ENCODE data around the gene SOST. TPM values are rescaled to one million over a fixed set of nuclear protein-coding genes. Genes with fewer than 3 reads are reported as not detected.
A peak's percentile ranks its signal among the peaks of the same experiment; 100 is the strongest.

Gene SOST
- total RNA-seq, 2 donors from 2014 or later, result 45.2 to 55.4 TPM

DNA sequence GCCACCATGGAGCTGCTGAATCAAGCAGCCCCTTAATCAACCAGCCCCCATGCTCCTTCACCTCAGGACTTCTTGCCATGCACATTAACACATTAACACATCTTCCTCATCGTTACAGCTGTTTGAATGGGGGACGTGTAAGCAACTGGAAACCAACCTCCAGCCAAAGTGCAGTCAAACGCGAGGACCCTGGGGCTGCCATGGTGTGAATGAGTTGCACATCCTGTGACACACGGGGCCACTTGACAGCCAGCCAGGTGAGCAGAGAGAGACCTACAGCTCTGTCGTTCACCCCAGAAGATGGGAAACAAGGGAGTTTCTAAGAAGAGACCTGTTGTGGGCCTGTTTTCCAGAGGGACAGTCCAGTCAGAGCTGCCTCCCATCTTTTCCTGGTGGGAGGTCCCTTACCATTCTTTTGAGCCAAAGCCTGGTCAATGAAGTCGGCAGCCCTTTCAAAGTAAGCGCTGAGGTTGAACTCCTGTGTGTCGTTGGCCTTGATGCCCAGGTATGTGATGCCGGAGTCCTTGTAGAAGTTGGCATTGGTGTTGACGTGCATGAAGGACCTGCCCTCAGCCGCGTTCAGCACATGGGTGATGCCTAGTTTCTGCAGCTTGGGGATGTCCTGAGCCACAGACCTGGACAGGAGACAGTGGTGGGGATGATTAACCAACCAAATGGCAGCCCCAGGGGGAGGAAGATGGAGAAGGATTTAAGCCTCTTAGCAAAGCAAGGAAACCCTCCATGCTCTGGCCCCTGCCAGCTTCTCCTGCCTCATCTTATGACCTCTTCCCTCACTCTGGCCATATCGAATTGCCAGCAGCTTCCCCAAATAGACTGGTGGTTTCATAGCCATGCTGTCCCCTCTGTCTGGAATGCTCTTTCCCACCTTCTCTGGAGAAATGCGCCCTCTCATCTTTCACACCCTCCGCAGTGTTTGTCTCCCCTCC lies 16.0 kb upstream of the SOST start:
- Histone ChIP-seq H3K4me3 (no peak overlapping the region), H3K4me1 (ENCODE audit: control insufficient read depth in 1 of 2, low read depth in 2 of 2) (peaks cover 34 to 67% of the 10 kb centered on the region in 2 donors), H3K36me3 (peaks cover 24% of the 10 kb centered on the region), H3K27me3 (replicated peaks; ENCODE audit: insufficient read depth) (no peaks in the 10 kb centered on the region), H3K27ac (peak overlapping the region; percentile 76 to 81), H3K9me3 (no peaks in the 10 kb centered on the region)
- ATAC-seq (ENCODE audit: insufficient number of reproducible peaks, low FRiP score, low read depth), result no peak
- DNase-seq (ENCODE audit: low spot score), result no peak
- TF ChIP-seq, protein P1, sequence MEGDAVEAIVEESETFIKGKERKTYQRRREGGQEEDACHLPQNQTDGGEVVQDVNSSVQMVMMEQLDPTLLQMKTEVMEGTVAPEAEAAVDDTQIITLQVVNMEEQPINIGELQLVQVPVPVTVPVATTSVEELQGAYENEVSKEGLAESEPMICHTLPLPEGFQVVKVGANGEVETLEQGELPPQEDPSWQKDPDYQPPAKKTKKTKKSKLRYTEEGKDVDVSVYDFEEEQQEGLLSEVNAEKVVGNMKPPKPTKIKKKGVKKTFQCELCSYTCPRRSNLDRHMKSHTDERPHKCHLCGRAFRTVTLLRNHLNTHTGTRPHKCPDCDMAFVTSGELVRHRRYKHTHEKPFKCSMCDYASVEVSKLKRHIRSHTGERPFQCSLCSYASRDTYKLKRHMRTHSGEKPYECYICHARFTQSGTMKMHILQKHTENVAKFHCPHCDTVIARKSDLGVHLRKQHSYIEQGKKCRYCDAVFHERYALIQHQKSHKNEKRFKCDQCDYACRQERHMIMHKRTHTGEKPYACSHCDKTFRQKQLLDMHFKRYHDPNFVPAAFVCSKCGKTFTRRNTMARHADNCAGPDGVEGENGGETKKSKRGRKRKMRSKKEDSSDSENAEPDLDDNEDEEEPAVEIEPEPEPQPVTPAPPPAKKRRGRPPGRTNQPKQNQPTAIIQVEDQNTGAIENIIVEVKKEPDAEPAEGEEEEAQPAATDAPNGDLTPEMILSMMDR (IDR thresholded peaks at IDR 0.05), result no peak

DNA sequence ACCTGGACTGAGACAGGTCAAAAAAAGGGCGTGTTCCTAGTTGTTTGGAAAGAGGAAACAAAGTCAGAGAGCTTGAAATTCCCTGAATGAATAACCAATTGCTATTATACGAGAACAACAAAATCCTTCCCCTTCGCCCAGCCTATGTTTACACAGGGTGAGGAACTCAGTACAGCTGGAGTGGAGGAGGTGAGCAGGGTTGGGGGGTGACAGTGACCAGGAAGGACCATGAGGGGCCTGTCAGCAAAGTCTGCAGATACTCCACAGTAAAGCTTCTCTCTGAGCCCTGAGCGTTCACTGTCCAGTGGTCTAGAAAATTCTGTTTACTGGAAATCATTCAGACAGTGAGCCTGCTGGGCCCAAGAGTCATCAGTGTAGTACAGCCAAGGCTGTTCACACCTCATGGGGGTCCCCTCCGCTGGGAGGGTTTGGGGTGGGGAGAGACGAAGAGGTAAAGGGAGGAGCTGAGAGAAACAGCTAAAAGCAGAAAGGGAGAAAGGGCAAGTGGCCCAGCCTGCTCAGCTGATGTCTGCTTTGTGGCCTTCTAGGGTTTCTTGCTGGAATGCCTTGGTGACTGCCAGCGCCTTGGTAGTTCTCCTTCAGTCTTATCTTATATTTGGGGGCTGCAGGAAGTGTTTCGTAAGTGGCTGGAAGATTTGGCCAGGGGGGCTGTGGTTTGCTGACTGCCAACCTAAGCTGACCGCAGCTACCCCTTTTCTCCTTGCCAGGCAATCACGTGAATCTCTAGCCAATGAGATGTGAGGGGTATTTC lies 14.5 kb upstream of the SOST start:
- H3K4me3 ChIP-seq, result no peak overlapping the region
- ATAC-seq (ENCODE audit: insufficient number of reproducible peaks, low FRiP score, low read depth), result peak; percentile 41
- peaks cover 37% of the 10 kb centered on the region for H3K36me3 ChIP-seq
- TF ChIP-seq, protein P1 (IDR thresholded peaks at IDR 0.05), result no peak
- no peaks in the 10 kb centered on the region for H3K27me3 ChIP-seq (replicated peaks; ENCODE audit: insufficient read depth)
- H3K4me1 ChIP-seq (ENCODE audit: control insufficient read depth in 1 of 2, low read depth in 2 of 2), result peaks cover 30 to 72% of the 10 kb centered on the region in 2 donors
- H3K27ac ChIP-seq, result peak overlapping the region; percentile 63 to 81
- H3K9me3 ChIP-seq, result no peaks in the 10 kb centered on the region
- DNase-seq (ENCODE audit: low spot score), result peak; percentile 54

DNA sequence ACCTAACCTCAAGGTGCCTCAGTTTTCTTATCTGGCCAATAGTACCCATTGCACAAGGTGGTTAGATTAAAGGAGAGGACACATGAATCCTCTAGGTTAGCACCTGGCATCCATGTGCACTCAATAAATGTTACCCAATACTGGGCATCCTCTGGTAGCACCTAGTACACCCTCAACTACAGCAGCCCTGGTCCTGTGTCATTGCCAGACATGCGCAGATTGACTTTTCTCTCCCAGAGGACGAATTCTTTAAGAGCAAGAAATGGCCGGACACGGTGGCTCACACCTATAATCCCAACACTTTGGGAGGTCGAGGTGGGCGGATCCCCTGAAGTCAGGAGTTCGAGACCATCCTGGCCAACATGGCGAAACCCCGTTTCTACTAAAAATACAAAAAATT lies 12.9 kb upstream of the SOST start:
- peaks cover 44% of the 10 kb centered on the region for H3K36me3 ChIP-seq

DNA sequence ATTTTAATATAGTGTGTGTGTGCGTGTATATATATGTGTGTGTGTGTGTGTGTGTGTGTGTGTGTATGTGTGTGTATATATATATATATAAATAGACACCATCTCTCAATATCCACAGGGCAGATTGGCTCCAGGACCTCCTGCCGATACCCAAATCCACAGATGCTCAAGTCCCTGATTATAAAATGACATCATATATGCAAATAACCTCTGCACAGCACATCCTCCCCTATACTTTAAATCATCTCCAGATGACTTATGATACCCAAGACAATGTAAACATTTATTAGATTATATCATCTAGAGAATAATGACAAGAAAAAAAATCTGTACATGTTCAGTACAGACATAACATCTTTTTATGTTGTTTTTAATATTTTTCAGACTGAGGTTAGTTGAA lies 12.4 kb upstream of the SOST start:
- no peak overlapping the region for H3K27ac ChIP-seq
- ATAC-seq (ENCODE audit: insufficient number of reproducible peaks, low FRiP score, low read depth) (no peak), DNase-seq (ENCODE audit: low spot score) (no peak)
- no peaks in the 10 kb centered on the region for H3K27me3 ChIP-seq (replicated peaks; ENCODE audit: insufficient read depth)
- H3K4me1 ChIP-seq (ENCODE audit: control insufficient read depth in 1 of 2, low read depth in 2 of 2), result peaks cover 13 to 52% of the 10 kb centered on the region in 2 donors
- no peak overlapping the region for H3K4me3 ChIP-seq
- H3K36me3 ChIP-seq, result peaks cover 44% of the 10 kb centered on the region
- TF ChIP-seq, protein P1 (IDR thresholded peaks at IDR 0.05), result no peak
- H3K9me3 ChIP-seq, result no peaks in the 10 kb centered on the region

More for the DNA sequence above, 12.9 kb upstream of the SOST start:
- Histone ChIP-seq H3K27ac (peak overlapping the region in 1 of 2 donors; percentile 18), H3K4me1 (ENCODE audit: control insufficient read depth in 1 of 2, low read depth in 2 of 2) (peaks cover 18 to 57% of the 10 kb centered on the region in 2 donors), H3K4me3 (no peak overlapping the region), H3K27me3 (replicated peaks; ENCODE audit: insufficient read depth) (no peaks in the 10 kb centered on the region), H3K9me3 (no peaks in the 10 kb centered on the region)
- TF ChIP-seq, protein P1 (IDR thresholded peaks at IDR 0.05), result no peak
- no peak for ATAC-seq (ENCODE audit: insufficient number of reproducible peaks, low FRiP score, low read depth)
- no peak for DNase-seq (ENCODE audit: low spot score)

DNA sequence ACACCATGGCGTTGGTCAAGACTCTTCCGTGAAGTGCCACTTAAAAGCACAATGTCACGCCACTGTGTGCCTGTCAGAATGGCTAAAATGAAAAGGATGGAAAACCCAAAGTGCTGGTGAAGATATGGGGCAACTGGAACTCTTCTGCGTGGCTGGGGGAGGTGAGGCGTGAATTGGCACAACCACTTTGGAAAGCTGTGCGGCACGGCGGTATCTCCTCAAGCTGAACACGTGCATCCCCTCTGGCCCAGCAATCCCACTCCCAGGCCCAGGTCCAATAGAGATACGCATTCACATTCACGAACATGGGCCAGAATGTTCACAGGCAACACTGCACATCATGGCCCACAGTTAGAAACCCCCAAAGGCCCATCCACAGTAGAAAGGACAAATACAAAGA lies 11.3 kb upstream of the SOST start:
- Histone ChIP-seq H3K4me1 (ENCODE audit: control insufficient read depth in 1 of 2, low read depth in 2 of 2) (peaks cover 13 to 43% of the 10 kb centered on the region in 2 donors), H3K4me3 (no peak overlapping the region), H3K27me3 (replicated peaks; ENCODE audit: insufficient read depth) (no peaks in the 10 kb centered on the region), H3K36me3 (peaks cover 44% of the 10 kb centered on the region), H3K27ac (no peak overlapping the region), H3K9me3 (no peaks in the 10 kb centered on the region)
- TF ChIP-seq, protein P1 (IDR thresholded peaks at IDR 0.05), result no peak
- ATAC-seq (ENCODE audit: insufficient number of reproducible peaks, low FRiP score, low read depth) (no peak), DNase-seq (ENCODE audit: low spot score) (no peak)

Measured in thoracic aorta (tissue), 2 donors.